GM19468 (cell line): ENCODE data around the gene EPYC.

ENCODE experiments used
- ATAC-seq: cut with Tn5 transposase; IDR thresholded peaks from one replicate; pipeline ENCODE4 v1.9.1; 2021; ENCODE audit warnings: mild to moderate bottlenecking, moderate library complexity, moderate number of reproducible peaks; ENCODE audit not compliant: unreplicated experiment; ENCODE audit errors: extremely low read depth

The EPYC gene

GRCh38 chr12:90917431-90917830, 87.3 kb downstream of the EPYC start:
- ATAC-seq = no peak

GRCh38 chr12:90916516-90916915, 88.3 kb downstream of the EPYC start:
- ATAC-seq = no peak

GRCh38 chr12:90915353-90915752, 89.4 kb downstream of the EPYC start:
- no peak for ATAC-seq
